Lower lobe of right lung (tissue), 2 donors: ENCODE data around the gene DNAAF5. TPM values are rescaled to one million over a fixed set of nuclear protein-coding genes. Genes with fewer than 3 reads are reported as not detected.

ENCODE experiments used
- ATAC-seq, 2 donors: fragments of 200-7000 bp; cut with Tn5 transposase; one replicate each; pipeline ENCODE4 v1.9.1; 2020 to 2022; ENCODE audit warnings: mild to moderate bottlenecking in 2 of 2, moderate library complexity in 2 of 2
- DNase-seq: peaks from one replicate; pipeline ENCODE4 v3.0.0-alpha.2; 2020
- H3K27ac ChIP-seq: fragments of 200-600 bp; one replicate; pipeline ENCODE4 v1.8.0; 2022
- H3K27me3 ChIP-seq: fragments of 200-600 bp; one replicate; pipeline ENCODE4 v1.8.0; 2022; ENCODE audit warnings: low read depth
- H3K36me3 ChIP-seq: fragments of 200-600 bp; one replicate; pipeline ENCODE4 v1.8.0; 2022; ENCODE audit warnings: mild to moderate bottlenecking
- H3K4me1 ChIP-seq: fragments of 200-600 bp; one replicate; pipeline ENCODE4 v1.8.0; 2022
- H3K4me3 ChIP-seq: fragments of 200-600 bp; one replicate; pipeline ENCODE4 v1.8.0; 2022; ENCODE audit warnings: mild to moderate bottlenecking
- H3K9me3 ChIP-seq: fragments of 200-600 bp; one replicate; pipeline ENCODE4 v1.8.0; 2022
- CTCF ChIP-seq: fragments of 200-600 bp; IDR thresholded peaks from one replicate; pipeline ENCODE4 v1.8.0; 2022; ENCODE audit warnings: antibody characterized with exemption, mild to moderate bottlenecking
- intact Hi-C: fragments of 100-400 bp; cut with DNase I; formaldehyde crosslinking; loops from one replicate; pipeline ENCODE4 v1.11.0; 2022
- total RNA-seq: library from RNA; stranded (reverse); fragmentation: NEBNext Ultra II Directional; extraction: Animal tissue kit (Norgen Biotek cat#: 25700); gene quantifications from one replicate; pipeline ENCODE4 v1.2.1, GENCODE V29; 2021
- donor health status: DM: no; HTN: yes; CAD: no; lungs with severe emphysema.

Gene DNAAF5
- total RNA-seq, 1 donor from 2014 or later: 22.4 TPM

- Histone ChIP-seq H3K9me3 (peaks cover 11% of the 10 kb centered on the region), H3K4me3 (no peak overlapping the region), H3K4me1 (peaks cover 5% of the 10 kb centered on the region), H3K27ac (no peak overlapping the region), H3K36me3 (no peaks in the 10 kb centered on the region), H3K27me3 (no peaks in the 10 kb centered on the region)
- ATAC-seq (no peak), DNase-seq (no peak)
- intact Hi-C loops: no loop called here
- TF ChIP-seq CTCF: no peak
Measured at GRCh38 chr7:693280-693679, 33.2 kb upstream of the DNAAF5 start.

- no peak for TF ChIP-seq CTCF
- Histone ChIP-seq H3K36me3 (no peaks in the 10 kb centered on the region), H3K27me3 (no peaks in the 10 kb centered on the region), H3K4me1 (peaks cover 24% of the 10 kb centered on the region), H3K9me3 (no peaks in the 10 kb centered on the region), H3K4me3 (no peak overlapping the region), H3K27ac (peak overlapping the region; percentile 36)
- ATAC-seq (no peak), DNase-seq (no peak)
- intact Hi-C loops: no loop called here
Measured at GRCh38 chr7:696426-696811, 30.1 kb upstream of the DNAAF5 start.

GRCh38 chr7:696812-697551, 29.5 kb upstream of the DNAAF5 start:
- H3K27me3 ChIP-seq: no peaks in the 10 kb centered on the region
- H3K4me3 ChIP-seq: no peak overlapping the region
- no peaks in the 10 kb centered on the region for H3K9me3 ChIP-seq
- ATAC-seq (peak; percentile 31 to 32), DNase-seq (no peak)
- no peak for TF ChIP-seq CTCF
- peak overlapping the region; percentile 36 for H3K27ac ChIP-seq
- intact Hi-C loops: no loop called here
- peaks cover 24% of the 10 kb centered on the region for H3K4me1 ChIP-seq
- H3K36me3 ChIP-seq: no peaks in the 10 kb centered on the region

GRCh38 chr7:698515-699475, 27.7 kb upstream of the DNAAF5 start:
- intact Hi-C loops: no loop called here
- Histone ChIP-seq H3K9me3 (peaks cover 5% of the 10 kb centered on the region), H3K4me1 (peaks cover 24% of the 10 kb centered on the region), H3K36me3 (no peaks in the 10 kb centered on the region), H3K4me3 (no peak overlapping the region), H3K27ac (peak overlapping the region; percentile 49), H3K27me3 (no peaks in the 10 kb centered on the region)
- peak; percentile 53 to 59 for ATAC-seq
- peak; percentile 36 for DNase-seq
- TF ChIP-seq CTCF: no peak

- no peak for TF ChIP-seq CTCF
- DNase-seq: no peak
- no peaks in the 10 kb centered on the region for H3K27me3 ChIP-seq
- peaks cover 5% of the 10 kb centered on the region for H3K9me3 ChIP-seq
- peaks cover 24% of the 10 kb centered on the region for H3K4me1 ChIP-seq
- H3K36me3 ChIP-seq: no peaks in the 10 kb centered on the region
- peak overlapping the region; percentile 49 for H3K27ac ChIP-seq
- H3K4me3 ChIP-seq: no peak overlapping the region
- intact Hi-C loops: no loop called here
- no peak for ATAC-seq
Measured at GRCh38 chr7:699476-700170, 26.9 kb upstream of the DNAAF5 start.
